Stimulated activated CD4-positive, alpha-beta T cell treated with anti-CD3 and anti-CD28 coated beads, Interleukin-2, amount 100 ng/mL, for 4 hours (primary cell): ENCODE measurements around the gene PCARE.

Source experiments
- DNase-seq: peaks from one replicate; pipeline ENCODE4 v3.0.0-alpha.2; 2020; ENCODE audit warnings: low read depth

Gene PCARE

GRCh38 chr2:29063056-29063455 is 11.3 kb downstream of the PCARE start:
- no peak for DNase-seq

GRCh38 chr2:29062371-29062770 is 12.0 kb downstream of the PCARE start:
- no peak for DNase-seq

DNA sequence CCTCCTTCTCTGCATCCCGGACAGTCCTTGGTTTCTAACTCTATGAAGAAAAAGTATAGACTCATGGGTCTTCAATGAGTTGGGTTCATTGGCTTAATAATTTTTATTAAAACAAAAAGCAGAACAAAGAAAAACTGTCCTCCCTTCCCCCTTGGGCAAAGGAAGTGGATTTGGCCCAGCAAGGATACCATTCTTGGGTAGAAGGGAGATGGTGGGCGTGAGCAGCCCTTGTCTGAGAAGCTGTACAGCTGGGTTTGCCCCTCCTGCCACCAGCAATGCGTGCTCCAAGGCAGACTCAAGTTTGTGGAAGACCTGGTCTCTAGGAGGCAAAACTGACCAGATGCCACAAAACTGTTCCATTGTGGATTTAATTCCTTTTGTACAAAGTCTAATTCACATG is 12.7 kb downstream of the PCARE start:
- no peak for DNase-seq

DNA sequence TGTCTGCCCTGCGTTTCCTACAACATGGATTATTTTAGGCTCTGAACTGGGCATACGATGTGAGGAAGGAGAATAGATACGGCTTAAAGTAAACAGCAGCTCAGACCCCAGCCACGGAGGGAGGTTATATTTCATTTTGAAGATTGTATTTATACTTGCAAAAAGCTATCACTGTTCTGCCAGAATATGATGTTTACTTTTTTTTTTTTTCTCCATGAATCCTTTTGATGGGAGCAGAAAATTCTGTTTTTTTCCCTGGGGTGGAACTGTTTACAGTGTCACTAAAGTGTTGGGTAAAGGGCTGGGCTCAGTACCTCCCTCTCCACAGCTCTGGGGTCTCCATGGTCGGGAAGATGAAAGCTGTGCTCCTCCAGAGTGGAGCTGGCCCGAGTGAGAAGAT is 13.1 kb downstream of the PCARE start:
- no peak for DNase-seq

DNA sequence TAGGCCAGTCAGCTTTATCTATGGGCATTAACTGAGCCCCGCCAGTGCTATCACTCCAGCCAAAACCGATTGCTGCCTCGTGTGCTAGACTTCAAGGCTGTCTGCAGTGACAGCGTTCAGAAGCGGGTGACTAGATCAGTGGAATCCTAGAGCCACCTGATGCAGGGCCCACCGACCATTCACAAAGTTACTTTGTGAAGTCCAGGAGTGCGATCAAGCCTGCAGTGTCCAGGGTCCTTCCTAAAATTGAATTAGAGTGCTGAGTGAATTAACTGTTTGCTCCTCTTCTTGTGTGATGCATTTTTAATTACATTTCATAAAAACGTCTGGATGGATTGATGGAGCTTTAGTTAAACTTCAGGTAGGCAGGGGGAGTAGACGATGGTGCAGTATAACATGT is 13.9 kb downstream of the PCARE start:
- no peak for DNase-seq

- no peak for DNase-seq
Measured at GRCh38 chr2:29059624-29060023, 14.7 kb downstream of the PCARE start.

GRCh38 chr2:29057006-29057405 is 17.3 kb downstream of the PCARE start:
- DNase-seq, result no peak

DNA sequence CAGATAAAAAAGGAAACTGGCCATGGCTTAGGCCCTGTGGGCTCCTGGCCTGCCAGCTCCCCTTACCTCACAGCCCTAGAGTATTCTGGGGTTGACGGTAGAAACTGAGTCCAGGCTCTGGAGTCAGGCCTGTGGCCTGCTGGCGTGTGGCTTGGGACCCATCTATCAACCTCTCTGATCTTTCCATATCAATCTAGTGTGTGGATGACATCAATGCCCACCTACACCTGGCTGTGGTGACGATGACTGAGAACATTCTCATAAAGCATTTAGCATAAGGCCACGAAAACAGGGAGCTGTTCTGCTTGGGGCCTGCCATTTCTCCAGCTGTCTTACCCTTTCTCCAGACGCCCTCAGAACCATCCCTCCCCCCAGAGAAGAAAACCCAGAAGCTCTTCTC is 17.9 kb downstream of the PCARE start:
- no peak for DNase-seq

GRCh38 chr2:29055601-29056000 is 18.7 kb downstream of the PCARE start:
- no peak for DNase-seq

GRCh38 chr2:29054430-29054829 is 19.9 kb downstream of the PCARE start:
- no peak for DNase-seq

DNA sequence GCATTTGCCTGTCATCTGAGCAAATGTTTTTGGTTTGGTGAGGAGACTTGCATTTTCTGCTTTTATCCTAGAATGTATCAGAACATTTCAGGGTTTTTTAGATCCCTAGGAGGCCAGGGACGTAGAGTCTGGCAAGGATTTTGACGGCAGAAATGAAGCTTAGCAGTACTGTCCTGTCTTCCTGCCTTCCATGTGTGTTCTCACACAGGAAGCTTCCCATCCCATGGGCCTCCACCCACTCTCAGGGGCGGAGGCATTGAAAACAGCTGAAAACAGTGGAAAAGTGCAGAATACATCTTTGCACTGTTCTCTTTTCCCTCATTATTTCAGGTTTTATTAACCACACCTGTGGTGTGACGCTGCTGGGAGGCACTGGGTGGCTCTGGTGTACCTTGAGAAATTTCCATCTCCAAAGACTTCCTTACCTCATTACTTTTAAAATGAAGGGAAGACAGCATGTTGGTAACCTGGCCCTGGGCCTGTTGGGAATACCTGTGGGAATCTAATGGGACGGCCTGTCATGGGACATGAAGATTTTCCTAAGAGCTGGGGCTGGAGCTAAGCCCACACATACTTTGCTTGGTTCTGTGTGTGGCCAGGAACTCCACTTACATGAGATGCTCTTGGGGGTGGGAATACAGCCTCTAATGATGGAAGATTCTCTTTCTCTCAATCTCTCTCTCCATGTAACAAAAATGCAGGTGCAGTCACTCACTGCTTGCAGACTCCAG is 20.5 kb downstream of the PCARE start:
- DNase-seq, result no peak

DNA sequence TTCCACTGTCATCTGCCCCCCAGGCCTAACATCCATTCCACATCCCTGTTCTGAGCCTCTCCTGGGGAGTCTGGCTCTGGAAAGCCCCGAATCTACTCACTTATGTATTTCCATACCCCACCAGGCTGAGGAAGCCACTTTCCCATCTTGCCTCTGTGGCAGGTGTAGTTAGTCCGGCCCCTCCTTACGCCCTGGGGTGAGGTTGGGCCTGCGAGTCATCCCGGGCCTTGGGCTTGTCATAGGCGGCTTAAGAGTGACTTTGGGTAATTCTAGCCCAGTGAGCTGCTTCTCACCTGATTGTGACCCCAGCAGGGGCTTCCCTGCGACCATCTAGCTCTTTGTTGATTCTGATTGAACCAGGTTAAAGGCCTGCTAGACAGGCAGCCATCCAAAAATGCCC is 21.1 kb downstream of the PCARE start:
- no peak for DNase-seq

- no peak for DNase-seq
Measured at GRCh38 chr2:29052807-29053206, 21.5 kb downstream of the PCARE start.

GRCh38 chr2:29051730-29052129 is 22.6 kb downstream of the PCARE start:
- no peak for DNase-seq

DNA sequence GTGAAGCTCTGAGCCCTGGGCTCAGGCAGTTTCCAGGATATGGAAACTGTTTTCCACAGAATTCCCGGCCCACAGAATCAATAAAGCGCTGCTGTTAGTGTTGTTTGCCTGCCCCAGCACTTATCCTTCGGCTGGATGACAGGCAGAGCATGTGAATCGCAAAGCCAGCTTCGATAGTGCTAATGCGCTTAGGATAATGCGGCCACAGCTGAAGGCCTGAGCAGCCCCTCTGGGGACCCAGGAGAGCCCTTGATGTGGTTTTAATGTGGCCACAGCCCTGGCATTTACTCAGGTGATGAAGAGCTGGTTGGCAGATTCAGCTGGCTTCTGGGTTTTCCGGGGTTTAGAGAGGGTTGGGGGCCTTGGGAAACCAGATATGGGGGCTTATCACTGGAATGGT is 23.7 kb downstream of the PCARE start:
- no peak for DNase-seq

DNA sequence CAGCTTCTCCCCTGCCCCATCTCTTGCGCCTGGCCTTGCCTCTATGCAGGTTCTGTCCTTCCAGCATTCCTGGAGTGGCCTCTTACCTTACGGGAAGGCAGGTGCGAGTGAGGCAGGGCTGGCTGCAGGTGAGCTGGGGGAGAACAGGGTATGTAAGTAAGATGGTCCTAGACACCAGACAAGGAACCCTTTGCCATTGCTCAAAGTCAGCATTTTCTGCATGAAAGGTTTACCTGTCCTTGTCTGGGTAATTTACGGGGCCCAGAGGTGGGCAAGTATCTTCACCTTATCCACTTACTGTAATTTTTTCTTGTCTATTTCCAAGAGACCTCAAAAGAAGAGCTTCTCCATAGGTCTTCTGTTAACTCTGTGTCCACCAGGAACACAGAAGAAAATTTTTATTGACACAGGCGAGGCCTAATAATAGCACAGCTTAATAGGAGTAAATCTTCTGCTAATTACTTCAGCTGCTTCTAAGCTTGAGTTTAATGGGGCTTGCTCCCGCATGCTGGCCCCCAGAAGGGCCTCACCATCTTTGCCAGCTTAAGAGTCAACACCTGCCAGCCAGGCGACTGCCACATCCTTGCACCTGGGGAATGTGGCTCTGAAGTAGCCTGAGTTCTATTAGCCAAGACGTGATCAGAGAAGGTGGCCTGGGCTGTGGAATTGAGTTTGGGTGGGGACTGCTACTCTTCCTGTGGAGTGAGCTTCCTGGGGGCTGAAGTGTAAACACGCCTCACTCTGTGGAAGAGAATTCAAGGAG is 27.1 kb downstream of the PCARE start:
- no peak for DNase-seq

DNA sequence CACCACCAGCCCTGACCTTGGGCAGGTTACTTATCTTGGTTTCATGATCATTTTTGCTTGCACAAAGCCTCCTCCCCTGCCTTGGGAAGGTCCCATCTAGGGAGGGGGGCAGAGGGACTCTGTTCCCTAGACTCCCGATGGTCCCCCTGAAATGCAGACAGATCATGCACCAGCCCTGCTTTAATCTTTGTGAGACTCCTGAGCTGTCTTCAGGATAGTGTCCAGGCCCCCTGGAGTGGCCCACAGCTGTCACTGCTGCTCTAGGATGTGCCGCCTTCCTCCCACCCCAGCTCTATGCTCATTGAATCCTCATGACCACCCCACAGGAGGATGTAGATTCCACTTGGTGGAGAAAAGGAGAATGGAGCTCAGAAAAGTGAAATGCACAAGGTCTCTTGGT is 28.0 kb downstream of the PCARE start:
- no peak for DNase-seq

DNA sequence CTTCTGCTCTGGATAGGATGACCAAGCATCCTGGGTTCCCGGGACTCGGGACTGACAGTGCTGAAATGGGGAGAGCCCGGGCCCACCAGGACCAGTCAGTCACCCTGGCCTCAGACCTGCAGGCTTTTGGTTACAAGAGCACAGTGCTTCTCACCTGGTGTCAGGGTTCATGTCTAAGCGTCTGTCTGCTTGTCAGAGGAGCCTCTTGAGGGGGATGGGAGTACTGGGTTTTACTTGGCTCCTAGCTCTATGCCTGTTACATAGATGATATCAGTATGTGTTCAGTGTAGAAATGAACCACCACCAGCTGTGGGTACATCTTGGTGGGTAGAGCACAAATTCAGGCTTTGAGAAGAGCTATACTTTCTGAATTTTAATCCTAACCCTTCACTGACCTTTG is 29.9 kb downstream of the PCARE start:
- DNase-seq, result no peak

- DNase-seq, result no peak
Measured at GRCh38 chr2:29042561-29043075, 31.7 kb downstream of the PCARE start.

- no peak for DNase-seq
Measured at GRCh38 chr2:29041161-29041660, 33.1 kb downstream of the PCARE start.

- DNase-seq, result no peak
Measured at GRCh38 chr2:29040552-29040951, 33.8 kb downstream of the PCARE start.

DNA sequence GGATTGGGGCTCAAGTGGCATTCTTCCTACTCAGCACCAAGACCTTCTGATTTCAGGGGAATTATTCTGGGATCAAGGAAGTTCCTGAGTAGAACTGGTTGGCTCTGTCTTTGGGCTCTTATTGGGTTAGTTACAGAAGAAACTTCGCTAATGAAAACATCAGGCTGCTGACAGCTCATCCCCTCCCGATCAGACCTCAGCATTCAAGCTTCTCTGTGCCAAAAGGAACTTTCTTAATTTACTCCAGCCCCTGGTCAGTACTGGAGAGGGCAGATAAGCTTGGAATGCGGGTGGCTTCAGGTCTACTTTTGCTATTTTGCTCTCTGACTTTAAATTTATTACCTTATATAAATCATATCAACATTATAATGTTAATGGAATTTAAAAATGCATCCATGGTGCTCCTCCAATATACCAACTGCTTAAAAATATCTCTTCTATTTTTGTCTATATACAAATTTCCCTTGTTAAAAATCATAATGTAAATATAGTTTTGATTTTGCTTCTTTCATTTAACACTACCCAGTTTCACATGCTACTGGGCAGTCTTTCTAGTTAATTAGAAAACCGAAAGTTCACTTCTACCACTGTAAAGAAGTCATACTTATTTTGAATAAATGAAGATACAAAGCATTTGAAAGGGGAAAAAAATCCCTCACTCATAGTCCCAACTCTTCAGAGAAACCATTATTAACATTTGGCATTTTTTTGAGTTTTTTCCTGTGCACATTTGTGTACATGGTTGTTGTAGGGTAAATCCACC is 34.4 kb downstream of the PCARE start:
- no peak for DNase-seq
